ENCODE results near the gene TEKT1. TPM values are rescaled to one million over a fixed set of nuclear protein-coding genes. Genes with fewer than 3 reads are reported as not detected.

The TEKT1 gene
- total RNA-seq, 6 experiments from 2014 or later, result not detected

DNA sequence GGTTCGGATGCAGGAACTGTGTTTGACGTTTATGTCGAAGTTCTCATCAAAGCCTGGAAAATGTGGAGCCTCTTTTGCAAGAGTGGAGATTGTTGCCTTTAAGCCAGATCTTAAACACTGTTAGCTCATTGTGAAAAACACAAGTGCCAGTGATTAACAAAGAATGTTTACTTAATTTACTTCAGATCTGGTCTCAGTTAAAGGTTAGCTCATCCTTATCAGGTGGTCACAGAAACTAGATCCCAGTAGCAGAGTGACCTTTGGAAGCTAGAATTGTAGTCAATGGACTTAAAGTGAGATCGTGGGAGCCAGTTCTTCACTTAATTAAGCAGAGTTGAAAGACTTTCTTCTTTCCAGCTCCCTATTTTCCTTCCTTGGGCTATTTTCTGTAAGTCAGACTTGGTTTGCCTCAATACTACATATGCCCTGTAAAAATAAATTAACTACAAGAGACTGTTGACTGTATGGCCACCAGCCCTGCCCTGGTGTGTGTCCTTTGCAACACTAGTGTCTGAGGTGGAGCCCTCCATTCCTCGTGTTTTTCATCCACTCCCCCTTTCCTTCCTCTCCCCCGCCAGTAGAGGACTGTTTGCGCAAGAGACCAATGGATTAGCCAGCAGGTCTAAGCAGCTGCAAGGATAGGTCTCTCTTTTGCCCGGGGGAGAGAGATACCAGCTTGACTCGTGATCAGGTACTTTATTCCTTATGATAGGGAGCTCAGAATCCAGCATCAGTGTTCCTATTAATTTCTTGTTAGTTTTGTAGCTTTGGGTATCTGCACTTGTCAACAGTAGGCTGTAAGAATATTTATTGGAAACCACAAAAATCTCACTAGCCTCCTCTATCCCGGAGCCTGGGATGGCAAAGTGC is 35.3 kb downstream of the TEKT1 start:
- intact Hi-C loops (cut with DNase I), result loop anchor here in 1 of 2 donors (10.0 kb wide), 1 partner anchor 91 kb away; no protein-coding TSS in a partner anchor
- Histone ChIP-seq H3K27ac (peak overlapping the region; percentile 65 to 86 (median 68)), H3K4me1 (peaks cover 0 to 55% (median 13%) of the 10 kb centered on the region in 4 donors), H3K27me3 (no peaks in the 10 kb centered on the region), H3K36me3 (no peaks in the 10 kb centered on the region), H3K9me3 (no peaks in the 10 kb centered on the region), H3K4me3 (no peak overlapping the region)
- ATAC-seq (peak; percentile 57 to 75 (median 60)), DNase-seq (peak in 1 of 3 donors; percentile 60)
- 21% methylated on average over 10 of the region's 10 CpGs for WGBS (ENCODE audit: insufficient coverage, low coverage, low lambda C conversion rate, missing lambda C conversion rate)
- TF ChIP-seq, protein P1, sequence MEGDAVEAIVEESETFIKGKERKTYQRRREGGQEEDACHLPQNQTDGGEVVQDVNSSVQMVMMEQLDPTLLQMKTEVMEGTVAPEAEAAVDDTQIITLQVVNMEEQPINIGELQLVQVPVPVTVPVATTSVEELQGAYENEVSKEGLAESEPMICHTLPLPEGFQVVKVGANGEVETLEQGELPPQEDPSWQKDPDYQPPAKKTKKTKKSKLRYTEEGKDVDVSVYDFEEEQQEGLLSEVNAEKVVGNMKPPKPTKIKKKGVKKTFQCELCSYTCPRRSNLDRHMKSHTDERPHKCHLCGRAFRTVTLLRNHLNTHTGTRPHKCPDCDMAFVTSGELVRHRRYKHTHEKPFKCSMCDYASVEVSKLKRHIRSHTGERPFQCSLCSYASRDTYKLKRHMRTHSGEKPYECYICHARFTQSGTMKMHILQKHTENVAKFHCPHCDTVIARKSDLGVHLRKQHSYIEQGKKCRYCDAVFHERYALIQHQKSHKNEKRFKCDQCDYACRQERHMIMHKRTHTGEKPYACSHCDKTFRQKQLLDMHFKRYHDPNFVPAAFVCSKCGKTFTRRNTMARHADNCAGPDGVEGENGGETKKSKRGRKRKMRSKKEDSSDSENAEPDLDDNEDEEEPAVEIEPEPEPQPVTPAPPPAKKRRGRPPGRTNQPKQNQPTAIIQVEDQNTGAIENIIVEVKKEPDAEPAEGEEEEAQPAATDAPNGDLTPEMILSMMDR (IDR thresholded peaks at IDR 0.05), result no peak
- peak; percentile 6 for TF ChIP-seq POLR2A (IDR thresholded peaks at IDR 0.05)

DNA sequence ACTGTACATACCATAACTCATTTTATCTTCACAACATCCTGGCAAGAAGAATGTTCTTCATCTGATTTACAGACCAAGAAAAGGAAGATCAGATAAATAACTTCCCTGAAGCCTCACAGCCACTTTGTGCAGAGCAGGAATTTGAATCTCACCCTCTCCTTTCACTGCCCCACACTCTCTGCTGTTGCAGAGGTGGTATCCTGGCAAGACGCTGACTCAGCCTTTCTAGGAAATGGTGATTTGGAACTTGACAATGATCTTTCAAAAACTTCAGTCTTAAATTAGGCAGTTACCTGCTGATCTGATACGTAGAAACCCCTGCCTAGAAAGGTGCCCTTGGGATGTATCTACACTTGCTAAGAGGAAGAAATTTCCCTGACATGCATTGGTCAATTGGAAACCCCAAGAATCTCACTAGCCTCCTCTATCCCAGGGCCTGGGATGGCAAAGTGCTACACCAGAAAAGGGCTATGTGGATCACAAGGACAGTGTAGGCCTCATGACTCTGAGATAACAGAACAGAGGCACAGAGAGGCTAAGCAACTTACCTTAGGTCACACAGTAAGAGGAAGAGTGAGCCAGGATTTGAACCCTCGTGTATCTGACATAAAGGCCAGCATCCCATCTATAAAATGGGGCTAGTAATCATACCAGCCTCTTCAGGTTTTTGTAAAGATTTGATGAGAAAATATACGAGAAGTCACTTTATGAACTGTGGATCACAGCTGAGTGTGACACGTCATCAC is 37.6 kb downstream of the TEKT1 start:
- Histone ChIP-seq H3K9me3 (no peaks in the 10 kb centered on the region), H3K36me3 (no peaks in the 10 kb centered on the region), H3K4me1 (peaks cover 0 to 42% (median 13%) of the 10 kb centered on the region in 4 donors), H3K27me3 (no peaks in the 10 kb centered on the region), H3K4me3 (no peak overlapping the region), H3K27ac (no peak overlapping the region)
- TF ChIP-seq, protein P1 (IDR thresholded peaks at IDR 0.05), result no peak
- no peak for TF ChIP-seq POLR2A (IDR thresholded peaks at IDR 0.05)
- WGBS (ENCODE audit: insufficient coverage, low coverage, low lambda C conversion rate, missing lambda C conversion rate), result 76% methylated on average over 4 of the region's 5 CpGs
- intact Hi-C loops (cut with DNase I), result loop anchor here in 1 of 2 donors (10.0 kb wide), 1 partner anchor 89 kb away; no protein-coding TSS in a partner anchor
- DNase-seq, result no peak
- no peak for ATAC-seq

DNA sequence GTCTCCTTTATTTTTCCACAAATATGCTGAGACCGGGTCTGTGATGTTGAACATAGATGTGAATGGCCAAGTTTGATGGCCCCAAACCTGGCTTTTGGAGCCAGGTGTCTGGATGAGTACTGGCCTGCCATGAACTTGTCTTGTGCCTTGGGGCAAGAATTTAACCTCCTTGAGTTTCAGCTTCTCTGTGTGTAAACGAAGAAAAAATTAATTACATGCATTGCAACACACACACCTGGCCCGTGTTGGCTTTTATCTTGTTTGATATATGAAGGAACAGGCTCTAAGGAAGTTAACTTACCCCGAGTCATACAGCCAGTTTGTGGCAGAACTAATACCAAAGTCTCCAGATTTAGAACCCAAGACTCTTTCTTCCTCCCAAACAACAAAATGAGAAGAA is 42.4 kb downstream of the TEKT1 start:
- no peaks in the 10 kb centered on the region for H3K27me3 ChIP-seq
- DNase-seq, result no peak
- no peaks in the 10 kb centered on the region for H3K9me3 ChIP-seq
- no peak overlapping the region for H3K27ac ChIP-seq
- no peak for ATAC-seq
- H3K4me3 ChIP-seq, result no peak overlapping the region
- peaks cover 0 to 16% (median 0%) of the 10 kb centered on the region in 4 donors for H3K4me1 ChIP-seq
- WGBS (ENCODE audit: insufficient coverage, low coverage, low lambda C conversion rate, missing lambda C conversion rate), result 68% methylated on average over 3 of the region's 4 CpGs
- H3K36me3 ChIP-seq, result no peaks in the 10 kb centered on the region
- TF ChIP-seq, protein P1 (IDR thresholded peaks at IDR 0.05), result no peak
- TF ChIP-seq POLR2A (IDR thresholded peaks at IDR 0.05), result no peak
- intact Hi-C loops (cut with DNase I), result no loop called here

GRCh38 chr17:6787081-6787693 is 44.3 kb downstream of the TEKT1 start:
- intact Hi-C loops (cut with DNase I), result no loop called here
- ATAC-seq (peak in 3 of 4 donors; percentile 13 to 50 (median 29)), DNase-seq (no peak)
- TF ChIP-seq, protein P1 (IDR thresholded peaks at IDR 0.05), result no peak
- TF ChIP-seq POLR2A (IDR thresholded peaks at IDR 0.05), result no peak
- peak overlapping the region in 1 of 3 donors; percentile 23 for H3K27ac ChIP-seq
- H3K4me3 ChIP-seq, result no peak overlapping the region
- no peaks in the 10 kb centered on the region for H3K9me3 ChIP-seq
- H3K4me1 ChIP-seq, result peaks cover 0 to 8% (median 0%) of the 10 kb centered on the region in 4 donors
- WGBS (ENCODE audit: insufficient coverage, low coverage, low lambda C conversion rate, missing lambda C conversion rate), result 38% methylated on average over 10 of the region's 10 CpGs
- H3K36me3 ChIP-seq, result no peaks in the 10 kb centered on the region
- no peaks in the 10 kb centered on the region for H3K27me3 ChIP-seq
